B cell (primary cell): ENCODE results near the gene TLK1. TPM values are rescaled to one million over a fixed set of nuclear protein-coding genes. Genes with fewer than 3 reads are reported as not detected.

ENCODE experiments used
- ATAC-seq: fragments of 200-7000 bp; cut with Tn5 transposase; one replicate; pipeline ENCODE4 v1.10.0; 2021; ENCODE audit warnings: low read depth, mild to moderate bottlenecking, moderate number of reproducible peaks, moderate library complexity
- CTCF ChIA-PET: fragments of 350-600 bp; sonication (Branson Sonifier 250); formaldehyde crosslinking; loops from one replicate; lab custom pipeline; 2021; ENCODE audit warnings: antibody characterized with exemption, inconsistent platforms; lab: Charles Lee
- POLR2A ChIA-PET: fragments of 350-600 bp; sonication (Branson Sonifier 250); formaldehyde crosslinking; loops from one replicate; lab custom pipeline; 2021; ENCODE audit warnings: antibody characterized with exemption; lab: Charles Lee
- DNase-seq: peaks from one replicate; pipeline ENCODE4 v3.0.0; 2013
- H2AFZ ChIP-seq: 2 replicates; pipeline ENCODE4 v1.6.1; 2012; ENCODE audit warnings: mild to moderate bottlenecking, low read depth, low read length; ENCODE audit not compliant: insufficient read depth, poor library complexity, severe bottlenecking
- H3K27ac ChIP-seq, 2 donors: 1 replicate in 1 of 2; 2 replicates in 1 of 2; pipeline ENCODE4 v1.5.1; 2012 to 2013; ENCODE audit warnings: low read length in 2 of 2, mild to moderate bottlenecking in 2 of 2, moderate library complexity in 1 of 2
- H3K27me3 ChIP-seq, 4 experiments: fragments of 200-600 bp in 1 of 4; sonication (generic) in 1 of 4; replicated peaks in 1 of 4; 1 replicate in 2 of 4; 2 replicates in 2 of 4; pipeline versions ENCODE4 v1.6.1 to v1.7.0; 2013 to 2016; ENCODE audit warnings: low read length in 3 of 4, mild to moderate bottlenecking in 2 of 4, mixed read lengths in 1 of 4, moderate library complexity in 1 of 4; ENCODE audit not compliant: insufficient read depth in 4 of 4, control insufficient read depth in 3 of 4; ENCODE audit errors: control extremely low read depth in 1 of 4
- H3K36me3 ChIP-seq, 2 experiments: replicated peaks in 1 of 2; 1 replicate in 1 of 2; 2 replicates in 1 of 2; pipeline versions ENCODE4 v1.6.1 to v1.7.1; 2013; ENCODE audit warnings: low read length in 1 of 2; ENCODE audit not compliant: insufficient read depth in 2 of 2, control insufficient read depth in 1 of 2; ENCODE audit errors: control extremely low read depth in 1 of 2, extremely low read depth in 1 of 2
- H3K4me1 ChIP-seq, 2 donors: fragments of 200-600 bp in 1 of 2; sonication (generic) in 1 of 2; 1 replicate in 1 of 2; 2 replicates in 1 of 2; pipeline versions ENCODE4 v1.5.1 to v1.6.1; 2013 to 2017; ENCODE audit warnings: low read length in 2 of 2; ENCODE audit not compliant: control insufficient read depth in 2 of 2, insufficient read depth in 2 of 2
- H3K4me2 ChIP-seq: replicated peaks from 2 replicates; pipeline ENCODE3; 2012; ENCODE audit warnings: mild to moderate bottlenecking, low read depth, low read length; ENCODE audit not compliant: poor library complexity, severe bottlenecking
- H3K4me3 ChIP-seq, 5 experiments: fragments of 200-600 bp in 1 of 5; sonication (generic) in 1 of 5; 1 replicate in 3 of 5; 2 replicates in 2 of 5; pipeline versions ENCODE4 v1.5.1 to v1.7.0; 2011 to 2016; ENCODE audit warnings: low read length in 4 of 5, mild to moderate bottlenecking in 4 of 5, low read depth in 2 of 5, control low read depth in 1 of 5, moderate library complexity in 1 of 5; ENCODE audit not compliant: insufficient read depth in 1 of 5; ENCODE audit errors: control extremely low read depth in 1 of 5, extremely low read depth in 1 of 5
- H3K79me2 ChIP-seq: fragments of 200-600 bp; sonication (generic); one replicate; pipeline ENCODE4 v1.6.0; 2016; ENCODE audit warnings: low read length; ENCODE audit not compliant: control insufficient read depth, insufficient read depth
- H3K9ac ChIP-seq: fragments of 200-600 bp; sonication (generic); 2 replicates; pipeline ENCODE4 v1.6.1; 2017; ENCODE audit warnings: mild to moderate bottlenecking, low read length, moderate library complexity
- H3K9me3 ChIP-seq, 3 donors: one replicate each; pipeline versions ENCODE4 v1.6.1 to v1.7.1; 2013; ENCODE audit warnings: low read length in 2 of 3; ENCODE audit not compliant: control insufficient read depth in 2 of 3, insufficient read depth in 1 of 3; ENCODE audit errors: control extremely low read depth in 1 of 3
- H4K20me1 ChIP-seq: 2 replicates; pipeline ENCODE4 v1.6.0; 2012; ENCODE audit warnings: mild to moderate bottlenecking, low read length; ENCODE audit not compliant: insufficient read depth, control insufficient read depth, poor library complexity, severe bottlenecking
- H3K27ac Mint-ChIP-seq: one replicate; pipeline ENCODE4 v1.8.0; 2021; ENCODE audit warnings: mixed read lengths
- H3K27me3 Mint-ChIP-seq: one replicate; pipeline ENCODE4 v1.8.0; 2021; ENCODE audit warnings: mixed read lengths
- H3K4me1 Mint-ChIP-seq: one replicate; pipeline ENCODE4 v1.8.0; 2021; ENCODE audit warnings: mixed read lengths
- H3K4me3 Mint-ChIP-seq: one replicate; pipeline ENCODE4 v1.8.0; 2021; ENCODE audit warnings: mixed read lengths
- H3K9me3 Mint-ChIP-seq: one replicate; pipeline ENCODE4 v1.8.0; 2022; ENCODE audit warnings: mixed read lengths; ENCODE audit not compliant: insufficient read depth
- CTCF ChIP-seq: fragments of 200-600 bp; IDR thresholded peaks from one replicate; pipeline ENCODE4 v1.8.0; 2022; ENCODE audit warnings: antibody characterized with exemption, mild to moderate bottlenecking
- EZH2 ChIP-seq: IDR thresholded peaks from 2 replicates; pipeline ENCODE4 v1.6.1; 2012; ENCODE audit warnings: borderline replicate concordance, low read depth, mild to moderate bottlenecking, moderate library complexity, low read length; ENCODE audit not compliant: insufficient read depth, poor library complexity, severe bottlenecking
- WGBS: methylation state at CpG from one replicate; pipeline ENCODE4 v1.1.5; 2013; ENCODE audit warnings: missing lambda C conversion rate; ENCODE audit not compliant: insufficient coverage; 5-methylcytosine and 5-hydroxymethylcytosine counted together
- intact Hi-C: fragments of 100-400 bp; cut with micrococcal nuclease; formaldehyde crosslinking; loops from one replicate; pipeline ENCODE4 v1.10.0; 2022
- polyA plus RNA-seq: library from polyadenylated mRNA; depleted of rRNA; stranded (reverse); fragments of >200 nt; gene quantifications from 2 replicates; pipeline ENCODE4 v1.2.3, GENCODE V29; 2012
- total RNA-seq, 2 donors: library from RNA; stranded (reverse); fragments of 120-200 nt in 1 of 2; gene quantifications; 1 replicate in 1 of 2; 2 replicates in 1 of 2; pipeline versions ENCODE4 v1.2.3 to v1.2.4, GENCODE V29; 2013 to 2022

TLK1 gene
- total and polyA plus RNA-seq, 2 donors (not counting 1 experiment from before 2014, with no cell fraction given), result 13.8 to 186 TPM

- no peaks in the 10 kb centered on the region for H3K9me3 Mint-ChIP-seq
- no peaks in the 10 kb centered on the region for H3K27me3 ChIP-seq
- 90% methylated on average over 4 of the region's 5 CpGs for WGBS
- no peaks in the 10 kb centered on the region for H4K20me1 ChIP-seq
- no peak overlapping the region for H2AFZ ChIP-seq
- H3K27ac Mint-ChIP-seq, result no peak overlapping the region
- no peaks in the 10 kb centered on the region for H3K36me3 ChIP-seq
- ChIA-PET POLR2A (no interaction called here), CTCF (no interaction called here)
- H3K9me3 ChIP-seq, result no peaks in the 10 kb centered on the region
- DNase-seq (no peak), ATAC-seq (no peak)
- H3K4me1 ChIP-seq, result peaks cover 0 to 1% of the 10 kb centered on the region in 2 donors
- no peak overlapping the region for H3K27ac ChIP-seq
- no peaks in the 10 kb centered on the region for H3K27me3 Mint-ChIP-seq
- no peak overlapping the region for H3K4me2 ChIP-seq
- TF ChIP-seq EZH2 (no peak), CTCF (no peak)
- no peak overlapping the region for H3K4me3 ChIP-seq
- H3K4me1 Mint-ChIP-seq, result peaks cover 13% of the 10 kb centered on the region
- intact Hi-C loops, result no loop called here
- H3K4me3 Mint-ChIP-seq, result no peak overlapping the region
- H3K79me2 ChIP-seq, result no peaks in the 10 kb centered on the region
- no peak overlapping the region for H3K9ac ChIP-seq
Observed at GRCh38 chr2:171176516-171176915, 15.8 kb upstream of the TLK1 start.

GRCh38 chr2:171174075-171174474, 13.4 kb upstream of the TLK1 start:
- WGBS, result 67% methylated on average over 1 of the region's 2 CpGs
- Mint-ChIP-seq H3K4me1 (no peaks in the 10 kb centered on the region), H3K9me3 (no peaks in the 10 kb centered on the region), H3K4me3 (no peak overlapping the region), H3K27ac (no peak overlapping the region), H3K27me3 (no peaks in the 10 kb centered on the region)
- Histone ChIP-seq H3K4me2 (no peak overlapping the region), H3K9me3 (no peaks in the 10 kb centered on the region), H3K4me3 (no peak overlapping the region), H3K79me2 (no peaks in the 10 kb centered on the region), H3K4me1 (no peaks in the 10 kb centered on the region), H3K27ac (no peak overlapping the region), H3K9ac (no peak overlapping the region), H2AFZ (no peak overlapping the region), H3K36me3 (no peaks in the 10 kb centered on the region), H4K20me1 (no peaks in the 10 kb centered on the region), H3K27me3 (no peaks in the 10 kb centered on the region)
- DNase-seq, result no peak
- CTCF ChIA-PET, result no interaction called here
- intact Hi-C loops, result no loop called here
- TF ChIP-seq EZH2, result no peak
- no peak for TF ChIP-seq CTCF
- ATAC-seq, result no peak
- POLR2A ChIA-PET, result no interaction called here
